GM12864 (cell line): ENCODE data around the gene SLC22A13.
"Not testable (repeated sequence)": the region's sequence is repeated elsewhere in the genome, so short reads cannot be mapped to it uniquely, and the experiment has no call there.

ENCODE experiments used
- DNase-seq: peaks from one replicate; pipeline ENCODE4 v3.0.0-alpha.2; 2011; ENCODE audit warnings: low read depth
- H3K4me3 ChIP-seq: 2 replicates; pipeline ENCODE4 v1.5.1; 2011; ENCODE audit warnings: mild to moderate bottlenecking, low read depth, low read length, control low read depth
- CTCF ChIP-seq: IDR thresholded peaks from 2 replicates; pipeline ENCODE4 v1.5.1; 2011; ENCODE audit warnings: low read depth, mild to moderate bottlenecking, moderate library complexity, low read length, control low read depth, inconsistent platforms; ENCODE audit errors: missing control alignments

Gene SLC22A13

GRCh38 chr3:38278841-38279240, 13.2 kb downstream of the SLC22A13 start:
- H3K4me3 ChIP-seq, result no peak overlapping the region
- DNase-seq, result no peak
- no peak for TF ChIP-seq CTCF

DNA sequence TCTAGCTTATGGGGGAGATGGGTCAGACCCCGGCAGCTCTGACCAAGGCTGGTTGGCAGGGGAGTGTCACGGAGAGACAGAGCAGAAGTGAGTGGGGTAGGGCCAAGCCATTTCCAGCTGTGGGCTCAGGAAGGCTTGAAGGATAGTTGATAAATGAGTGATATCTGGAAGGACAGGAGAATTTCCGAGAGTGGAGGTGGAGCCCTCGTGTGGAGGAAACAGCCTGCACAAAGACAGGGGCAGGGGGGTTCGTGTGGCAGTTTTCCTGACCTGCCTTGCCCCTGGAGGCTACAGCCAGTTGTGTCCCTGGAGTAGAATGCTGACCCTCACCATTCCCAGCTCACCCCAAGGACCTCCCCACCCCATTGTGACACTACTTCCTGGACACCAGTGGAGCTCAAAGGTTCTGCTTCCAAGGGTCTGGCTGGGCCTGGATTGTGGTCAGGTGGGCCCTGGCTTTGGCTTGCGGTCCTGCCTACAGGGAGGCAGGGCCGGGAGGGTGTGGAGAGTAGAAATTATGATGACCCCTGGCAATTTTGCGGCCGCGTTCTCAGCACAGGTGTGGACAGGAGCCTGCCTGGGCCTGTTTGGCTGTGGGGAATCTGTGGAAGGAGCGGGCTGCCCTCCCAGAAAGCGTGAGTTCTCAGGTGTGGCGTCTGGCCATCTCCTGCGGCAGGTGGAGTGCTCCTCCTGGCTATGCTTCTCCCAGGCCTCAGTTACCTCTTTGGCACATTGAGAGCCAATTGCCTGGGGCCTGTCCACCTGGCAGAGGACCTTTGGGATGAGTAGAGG, 16.5 kb downstream of the SLC22A13 start, which contains the start of gene SLC22A14:
SLC22A14 (plus strand) TSS at position 400 of the 792 bp plus-strand sequence. CDS start 23,733 bp downstream, outside the sequence.
- H3K4me3 ChIP-seq, result no peak within 1 kb of the TSS
- peak; percentile 29 for TF ChIP-seq CTCF
- DNase-seq, result no peak

- no peak for TF ChIP-seq CTCF
- DNase-seq, result no peak
- H3K4me3 ChIP-seq, result no peak overlapping the region
Measured at GRCh38 chr3:38283810-38284755, 18.5 kb downstream of the SLC22A13 start.

- no peak overlapping the region for H3K4me3 ChIP-seq
- no peak for DNase-seq
- TF ChIP-seq CTCF, result no peak
Measured at GRCh38 chr3:38284756-38285150, 19.1 kb downstream of the SLC22A13 start.

DNA sequence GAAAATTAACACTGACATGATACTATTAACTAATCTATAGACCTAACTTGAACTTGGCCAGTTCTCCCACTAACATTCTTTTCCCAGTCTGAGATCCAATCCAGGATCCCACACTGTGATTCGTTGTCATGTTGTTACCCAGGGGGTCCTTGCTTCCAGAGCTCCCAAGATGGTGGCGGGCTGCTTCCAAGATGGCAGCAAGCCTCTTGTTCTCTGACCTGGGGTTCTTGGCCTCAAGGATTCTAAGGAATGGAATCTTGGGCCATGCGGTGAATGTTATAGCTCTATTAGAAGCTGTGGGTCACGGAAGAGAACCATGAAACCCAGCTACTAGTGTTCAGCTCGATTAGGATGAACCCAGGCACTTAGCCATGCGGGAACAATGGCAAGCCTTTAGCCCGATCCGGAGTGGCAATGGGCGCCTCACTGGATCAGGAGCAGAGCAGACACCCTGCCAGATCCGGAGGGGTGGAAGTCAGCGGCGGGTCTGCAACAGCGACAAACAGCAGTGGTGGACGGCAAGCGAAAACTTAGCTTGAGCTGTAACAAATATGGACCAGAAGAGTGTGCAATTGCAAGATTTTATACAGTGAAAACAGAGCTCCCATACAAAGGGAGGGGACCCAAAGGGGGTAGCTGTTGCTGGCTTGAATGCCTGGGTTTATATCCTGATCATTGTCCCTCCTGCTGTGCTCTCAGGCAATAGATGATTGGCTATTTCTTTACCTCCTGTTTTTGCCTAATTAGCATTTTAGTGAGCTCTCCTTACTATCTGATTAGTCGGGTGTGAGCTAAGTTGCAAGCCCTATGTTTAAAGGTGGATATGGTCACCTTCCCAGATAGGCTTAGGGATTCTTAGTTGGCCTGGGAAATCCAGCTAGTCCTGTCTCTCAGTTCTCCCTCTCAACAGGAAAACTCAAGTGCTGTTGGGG, 23.9 kb downstream of the SLC22A13 start:
- H3K4me3 ChIP-seq, DNase-seq: not testable (repeated sequence)

GRCh38 chr3:38297053-38297452, 31.4 kb downstream of the SLC22A13 start:
- not testable (repeated sequence) for H3K4me3 ChIP-seq, DNase-seq

GRCh38 chr3:38297537-38297936, 31.9 kb downstream of the SLC22A13 start:
- H3K4me3 ChIP-seq, result no peak overlapping the region
- no peak for DNase-seq
- no peak for TF ChIP-seq CTCF
